Stimulated activated CD4-positive, alpha-beta T cell treated with anti-CD3 and anti-CD28 coated beads, Interleukin-15, amount 100 ng/mL, for 48 hours (primary cell): Measurements from ENCODE around the gene MYCBP.
"Not testable (repeated sequence)": the region's sequence is repeated elsewhere in the genome, so short reads cannot be mapped to it uniquely, and the experiment has no call there.

Experiments used
- DNase-seq, 2 donors: peaks; one replicate each; pipeline ENCODE4 v3.0.0-alpha.2; 2020; ENCODE audit warnings: low read depth in 2 of 2

MYCBP gene

DNA sequence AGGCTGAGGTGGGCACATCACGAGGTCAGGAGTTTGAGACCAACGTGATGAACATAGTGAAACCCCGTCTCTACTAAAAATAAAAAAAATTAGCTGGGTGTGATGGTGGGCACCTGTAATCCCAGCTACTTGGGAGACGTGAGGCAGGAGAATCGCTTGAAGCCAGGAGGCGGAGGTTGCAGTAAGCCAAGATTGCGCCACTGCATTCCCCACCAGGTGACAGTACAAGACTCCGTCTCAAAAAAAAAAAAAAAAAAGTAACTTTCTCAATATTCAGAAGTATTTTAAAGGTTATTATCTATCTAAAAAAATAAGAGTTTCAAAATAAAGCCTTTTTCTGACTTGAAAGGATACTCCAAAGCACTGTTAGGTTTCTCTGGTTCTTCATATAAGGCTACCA lies 5.9 kb downstream of the MYCBP start:
- no peak for DNase-seq

DNA sequence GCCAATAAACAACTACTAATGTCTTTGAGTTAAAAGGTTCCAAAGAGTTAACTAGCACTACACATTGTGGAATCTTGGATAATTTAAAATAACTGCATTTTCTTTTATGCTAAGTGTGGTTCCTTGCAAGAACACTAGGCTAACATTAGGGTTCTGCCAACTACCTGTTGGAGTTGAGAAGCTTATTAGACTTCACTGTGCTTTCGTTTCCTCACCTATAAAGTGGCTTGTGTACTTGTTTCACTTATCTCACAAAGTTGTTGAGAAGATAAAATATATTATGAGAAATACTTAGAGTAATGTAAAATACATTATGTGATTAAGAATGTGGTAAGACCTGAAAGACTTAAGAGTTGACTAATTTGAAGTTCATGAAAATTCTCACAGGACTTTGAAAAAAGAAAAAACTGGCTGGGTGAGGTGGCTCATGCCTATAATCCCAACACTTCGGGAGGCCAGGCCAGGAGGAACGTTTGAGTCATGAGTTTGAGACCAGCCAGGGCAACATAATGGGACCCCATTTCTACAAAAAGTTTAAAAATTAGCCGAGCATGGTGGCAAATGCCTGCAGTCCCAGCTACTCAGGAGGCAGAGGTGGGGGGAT lies 7.9 kb downstream of the MYCBP start:
- no peak for DNase-seq

DNA sequence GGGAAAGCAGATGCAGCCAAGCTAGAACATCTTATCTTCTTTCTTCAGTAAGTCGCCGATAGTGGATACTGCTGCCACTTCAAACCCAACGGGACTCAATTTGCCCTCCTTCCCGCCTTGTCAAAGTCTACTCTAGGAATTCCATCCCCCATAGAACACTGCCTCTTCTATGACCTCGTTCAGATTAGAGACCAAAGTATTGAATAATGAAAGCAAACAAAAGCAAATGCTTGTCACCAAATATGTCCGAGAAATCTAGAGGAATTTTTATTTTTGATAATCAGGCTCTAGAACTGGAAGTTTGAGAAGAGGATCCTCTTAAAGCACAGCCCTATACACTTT lies 12.7 kb downstream of the MYCBP start:
- DNase-seq = no peak

DNA sequence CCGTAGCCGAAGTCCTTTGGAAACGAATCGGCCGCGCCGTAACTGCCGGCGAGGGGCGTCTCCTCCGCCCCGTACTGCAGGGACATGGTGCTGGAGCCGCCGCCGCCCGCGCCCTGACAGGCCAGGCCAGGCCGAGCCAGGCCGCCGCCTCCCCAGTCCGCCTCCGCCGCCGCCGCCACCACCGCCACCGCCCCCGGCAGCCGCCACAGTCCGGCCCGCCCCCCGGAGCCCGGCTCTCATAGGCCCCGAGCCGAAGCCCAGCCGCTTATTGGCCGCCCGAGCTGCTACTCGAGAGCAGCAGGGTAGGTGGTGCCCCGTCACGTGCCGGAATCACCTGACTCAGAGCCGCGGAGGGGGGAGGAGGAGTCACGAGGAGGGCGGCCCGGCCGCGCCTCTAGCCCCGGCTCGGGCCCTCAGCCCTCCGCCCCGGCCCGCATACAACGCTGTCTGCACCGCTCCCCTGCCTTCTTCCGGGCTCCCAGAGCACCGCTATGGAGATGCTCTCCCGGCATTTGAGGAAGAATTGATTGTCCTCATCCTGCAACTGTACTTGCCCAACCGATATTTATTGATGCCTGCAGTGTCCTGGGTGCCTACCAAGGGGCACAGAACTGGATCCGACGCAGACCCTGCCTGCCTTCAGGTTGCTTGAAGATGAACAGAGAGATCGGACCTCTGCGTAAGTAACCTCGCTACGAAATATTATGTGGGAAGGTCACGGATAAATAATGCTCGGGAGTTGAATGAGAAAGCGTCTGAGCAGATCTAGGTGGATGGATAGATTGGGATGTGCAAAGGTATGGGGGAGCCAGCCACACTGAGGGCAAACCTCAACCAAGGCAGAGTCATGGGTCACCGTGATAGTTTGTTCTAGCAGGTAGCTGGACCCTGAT lies 13.3 kb downstream of the MYCBP start, which contains the start of gene RRAGC:
TSS of gene RRAGC (minus strand) at position 212 of the 893 bp plus-strand sequence. CDS start at position 86, 126 bp downstream.
- DNase-seq = peak; percentile 97 to 98

DNA sequence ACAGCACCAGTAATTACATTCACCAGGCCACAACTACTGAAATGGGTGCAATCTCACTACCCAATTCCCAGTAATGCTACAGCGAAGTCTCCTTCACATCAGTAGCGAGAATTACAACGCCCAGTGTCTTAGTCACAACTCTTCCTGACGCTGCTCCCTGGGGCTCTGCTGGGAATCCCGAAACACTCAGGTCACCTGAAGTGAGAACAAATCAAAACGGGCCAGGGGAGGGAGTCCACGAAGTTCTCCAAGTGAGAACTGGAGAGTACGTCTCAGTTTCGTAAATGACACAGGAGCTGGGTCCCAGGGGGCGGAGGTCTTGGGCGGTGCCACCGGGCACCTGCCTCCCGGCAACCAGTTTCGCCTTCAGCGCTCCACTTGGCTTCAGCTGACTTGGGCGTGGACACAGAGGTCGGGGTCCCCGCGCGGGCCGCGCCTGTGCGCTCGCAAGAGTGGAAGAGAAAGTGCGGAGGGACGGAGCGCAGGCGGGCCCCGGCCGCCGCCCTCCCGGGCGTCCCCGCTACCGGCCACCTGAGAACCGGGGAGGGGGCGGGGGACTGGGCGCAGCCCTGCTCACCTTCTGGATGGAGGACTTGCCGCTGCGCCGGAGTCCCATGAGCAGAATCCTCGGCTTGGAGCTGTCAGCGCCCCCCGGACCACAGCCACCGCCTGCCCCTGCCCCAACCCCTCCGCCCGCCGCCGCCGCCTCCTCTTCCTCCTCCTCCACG lies 14.2 kb downstream of the MYCBP start:
- peak; percentile 30 to 34 for DNase-seq

DNA sequence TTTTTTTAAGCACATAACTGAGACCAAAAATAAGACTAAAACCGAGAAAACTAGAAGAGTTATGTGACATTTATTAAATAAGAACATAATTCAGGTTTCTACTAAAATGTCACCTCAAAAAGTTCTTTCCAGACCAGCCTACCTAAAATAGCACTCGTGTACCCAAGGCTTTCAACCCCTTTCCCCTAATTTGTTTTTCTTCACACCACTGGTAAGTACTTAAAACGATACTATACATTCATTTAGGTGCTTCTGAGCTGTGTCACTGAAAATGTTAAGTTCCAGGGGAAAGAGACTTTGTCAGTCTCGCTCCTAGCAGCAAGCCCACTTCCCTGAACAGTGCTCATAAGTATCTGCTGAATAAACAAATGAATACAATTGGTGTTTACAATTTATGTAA lies 20.4 kb downstream of the MYCBP start:
- DNase-seq = no peak

DNA sequence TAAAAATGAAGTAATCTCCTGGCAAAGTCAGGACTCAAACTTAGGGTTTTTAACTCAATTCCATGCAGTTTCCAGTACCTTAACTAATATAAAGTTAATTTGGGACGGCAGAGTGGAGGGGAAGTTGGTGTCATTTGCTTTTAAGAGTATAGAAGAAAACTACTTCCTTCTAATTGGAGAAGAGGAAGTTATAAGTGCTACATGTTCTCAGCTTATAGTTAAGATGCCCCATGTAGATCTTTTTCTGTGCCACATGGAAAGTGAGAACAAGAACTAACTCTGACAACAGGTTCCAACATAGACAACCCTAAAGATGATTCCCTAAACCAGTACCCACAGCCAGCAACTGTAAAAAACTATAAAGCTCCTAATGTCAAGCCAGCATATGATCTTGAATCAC lies 25.1 kb downstream of the MYCBP start:
- DNase-seq = no peak

DNA sequence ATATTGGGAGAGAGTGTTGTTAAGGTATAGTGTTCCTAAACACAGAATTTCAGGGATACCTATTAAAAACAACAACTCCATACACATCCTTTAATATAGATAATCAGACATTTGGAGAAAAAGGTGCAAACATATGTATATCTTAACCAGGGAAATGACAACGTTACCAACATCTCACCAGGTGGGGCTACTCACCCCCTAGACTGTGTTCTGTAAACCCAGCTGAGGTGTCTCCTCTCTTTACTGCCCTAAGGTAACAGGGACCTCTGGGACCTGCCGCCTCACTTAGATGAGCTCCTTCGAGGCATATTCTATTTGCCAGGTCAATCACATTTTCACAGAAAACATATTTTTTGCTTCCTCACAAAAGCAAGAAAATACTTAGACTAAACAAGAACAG lies 26.9 kb downstream of the MYCBP start:
- no peak for DNase-seq

DNA sequence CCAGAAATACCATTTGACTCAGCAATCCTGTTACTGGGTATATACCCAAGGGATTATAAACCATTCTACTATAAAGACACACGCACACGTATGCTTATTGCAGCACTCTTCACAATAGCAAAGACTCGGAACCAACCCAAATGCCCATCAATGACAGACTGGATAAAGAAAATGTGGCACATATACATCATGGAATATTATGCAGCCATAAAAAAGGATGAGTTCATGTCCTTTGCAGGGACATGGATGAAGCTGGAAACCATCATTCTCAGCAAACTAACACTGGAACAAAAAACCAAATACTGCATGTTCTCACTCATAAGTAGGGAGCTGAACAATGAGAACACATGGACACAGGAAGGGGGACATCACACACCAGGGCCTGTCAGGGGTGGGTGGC lies 28.1 kb downstream of the MYCBP start:
- DNase-seq = not testable (repeated sequence)

DNA sequence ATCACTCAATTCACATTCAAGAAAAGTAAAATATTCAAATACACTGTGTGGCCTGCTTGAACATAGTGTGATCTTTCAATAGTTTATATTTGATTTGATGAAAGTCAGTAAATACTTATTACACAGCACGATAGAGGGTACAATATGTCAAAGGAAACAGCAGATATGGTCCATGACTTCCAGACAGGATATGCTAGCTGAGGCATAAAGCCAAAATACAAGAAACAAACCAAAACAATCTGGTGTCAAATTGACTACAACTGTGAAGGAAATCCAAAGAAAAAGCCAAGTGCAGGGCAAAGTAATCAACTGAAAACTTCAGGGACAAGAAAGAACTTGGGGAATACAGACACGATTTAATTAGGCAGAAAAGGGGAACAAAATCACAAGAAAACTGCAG lies 32.9 kb downstream of the MYCBP start:
- DNase-seq = no peak

DNA sequence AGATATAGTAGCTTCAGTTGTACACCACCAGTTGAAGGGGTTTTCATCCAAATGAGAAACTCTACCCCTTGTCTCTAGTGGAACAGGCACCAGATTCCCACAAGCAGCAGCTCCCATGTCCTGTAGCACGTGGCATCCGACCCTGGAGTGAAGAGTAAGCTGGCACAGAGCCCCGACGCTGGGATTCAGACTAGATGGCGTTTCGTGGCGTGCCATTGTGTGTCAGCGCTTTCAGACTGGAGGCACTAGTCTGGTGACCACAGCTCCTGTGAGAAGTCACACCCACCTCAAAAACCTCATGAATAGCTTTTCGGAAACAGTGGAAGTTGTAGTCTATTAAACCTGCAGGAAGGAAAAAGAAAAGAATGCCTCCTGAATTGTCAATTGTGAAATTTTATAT lies 33.8 kb downstream of the MYCBP start:
- DNase-seq = no peak

DNA sequence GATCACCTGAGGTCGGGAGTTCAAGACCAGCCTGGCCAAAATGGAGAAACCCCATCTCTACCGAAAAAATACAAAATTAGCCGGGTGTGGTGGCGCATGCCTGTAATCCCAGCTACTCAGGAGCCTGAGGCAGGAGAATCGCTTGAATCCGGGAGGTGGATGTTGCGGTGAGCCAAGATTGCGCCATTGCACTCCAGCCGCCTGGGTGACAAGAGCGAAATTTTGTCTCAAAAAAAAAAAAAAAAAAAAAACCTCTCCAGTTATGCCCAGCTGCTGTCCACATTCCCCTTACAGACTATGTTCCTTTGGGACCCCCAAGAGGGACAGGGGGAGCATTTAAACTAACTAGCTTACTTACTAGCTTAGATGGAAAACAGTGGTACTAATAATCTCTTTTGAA lies 36.8 kb downstream of the MYCBP start:
- DNase-seq = not testable (repeated sequence)

DNA sequence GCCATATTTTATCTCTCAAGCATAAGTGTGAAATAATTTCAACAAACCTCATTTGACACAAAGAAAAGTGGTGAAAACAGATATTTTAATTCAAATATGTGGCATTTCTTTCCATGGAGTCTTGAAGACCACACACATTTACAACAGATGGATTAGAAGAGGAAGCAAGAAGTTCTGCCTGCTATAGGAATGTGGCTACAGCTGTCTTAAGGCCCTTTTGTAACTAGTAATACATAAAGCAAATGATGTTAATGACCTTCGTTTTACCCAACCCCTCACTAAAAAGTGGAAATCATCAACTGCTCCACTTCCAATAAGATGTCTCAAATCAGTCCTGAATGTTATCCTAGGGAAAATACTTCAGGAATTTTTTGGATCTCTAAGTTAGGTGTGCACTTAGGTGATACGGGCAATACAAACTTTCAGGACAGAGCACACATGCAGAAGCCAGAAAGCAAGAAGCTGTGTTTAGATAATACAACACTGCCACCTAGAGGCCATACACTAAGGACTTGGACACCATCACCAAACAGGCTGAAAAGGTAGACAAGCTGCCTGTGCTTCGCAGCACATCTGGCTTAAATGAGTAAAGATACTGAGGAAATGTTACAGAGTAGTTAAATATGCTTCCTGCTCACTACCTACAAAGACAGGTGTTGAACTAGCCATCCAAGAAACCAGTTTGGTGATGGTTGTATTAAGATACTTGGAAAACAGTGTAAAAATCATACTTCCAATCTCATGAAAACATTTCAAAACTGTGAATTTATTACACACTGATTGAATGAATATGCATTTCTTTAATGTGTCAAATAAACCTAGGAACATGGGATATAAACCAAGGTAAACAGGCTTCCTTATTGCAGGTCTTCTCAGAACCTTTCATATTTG lies 38.0 kb downstream of the MYCBP start:
- DNase-seq = peak in 1 of 2 donors; percentile 36

DNA sequence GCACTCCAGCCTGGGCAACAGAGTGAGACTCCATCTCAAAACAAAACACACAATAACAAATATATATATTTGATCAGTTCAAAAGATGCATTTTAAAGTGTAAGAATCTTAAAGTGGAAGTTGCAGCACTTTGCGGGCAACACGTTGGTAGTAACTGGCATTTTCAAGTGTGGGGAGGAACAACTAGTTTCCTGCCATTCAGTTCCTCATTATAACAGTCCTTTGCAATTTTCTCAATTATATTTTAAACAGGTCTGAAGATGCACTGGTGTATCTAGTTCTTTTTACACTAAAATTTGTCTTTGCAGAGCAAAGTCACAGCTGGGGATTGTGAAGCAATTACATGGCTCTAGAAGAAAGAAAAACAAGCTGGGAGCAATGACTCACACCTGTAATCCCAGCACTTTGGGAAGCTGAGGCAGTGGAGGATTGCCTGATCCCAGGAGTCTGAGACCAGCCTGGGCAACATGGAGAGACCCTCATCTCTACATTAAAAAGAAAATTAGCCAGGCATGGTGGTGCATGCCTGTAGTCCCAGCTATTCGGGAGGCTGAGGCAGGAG lies 38.8 kb downstream of the MYCBP start:
- DNase-seq = no peak

DNA sequence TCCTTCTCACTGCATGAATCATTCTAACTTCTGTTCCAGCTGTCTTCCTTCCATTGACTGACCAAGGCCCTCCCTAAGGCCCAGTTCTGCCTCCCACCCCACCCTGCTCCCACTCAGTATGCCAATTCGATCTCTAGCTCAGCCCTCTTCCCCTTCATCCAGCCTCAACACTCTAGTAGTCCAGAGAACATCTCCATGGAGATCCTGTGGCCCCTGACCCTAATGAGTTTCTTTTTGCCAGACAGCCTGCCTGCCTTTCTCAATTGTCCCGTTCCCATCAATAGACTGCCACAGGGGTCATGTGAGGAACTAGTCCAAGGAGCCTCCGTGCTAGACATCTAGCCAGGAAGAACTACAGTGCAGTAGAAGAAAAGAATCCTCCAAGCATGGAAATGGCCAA lies 40.0 kb downstream of the MYCBP start:
- DNase-seq = no peak

DNA sequence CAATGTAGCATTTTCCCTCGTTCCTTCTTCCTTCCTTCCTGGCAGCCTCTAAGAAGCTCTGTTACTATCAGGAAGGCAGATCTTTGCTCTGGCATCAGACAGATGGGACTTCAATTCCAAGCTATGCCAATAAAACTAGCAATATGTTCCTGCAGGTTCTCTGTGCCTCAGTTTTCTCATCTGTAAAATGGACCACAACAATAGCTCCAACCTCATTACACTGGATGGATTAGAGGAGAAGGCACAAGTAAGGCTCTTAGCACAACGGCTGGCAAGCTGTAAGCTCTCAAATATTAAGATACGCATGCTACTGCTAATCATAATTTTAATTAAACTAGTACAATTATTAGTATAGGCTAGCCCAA lies 40.8 kb downstream of the MYCBP start:
- DNase-seq = no peak

DNA sequence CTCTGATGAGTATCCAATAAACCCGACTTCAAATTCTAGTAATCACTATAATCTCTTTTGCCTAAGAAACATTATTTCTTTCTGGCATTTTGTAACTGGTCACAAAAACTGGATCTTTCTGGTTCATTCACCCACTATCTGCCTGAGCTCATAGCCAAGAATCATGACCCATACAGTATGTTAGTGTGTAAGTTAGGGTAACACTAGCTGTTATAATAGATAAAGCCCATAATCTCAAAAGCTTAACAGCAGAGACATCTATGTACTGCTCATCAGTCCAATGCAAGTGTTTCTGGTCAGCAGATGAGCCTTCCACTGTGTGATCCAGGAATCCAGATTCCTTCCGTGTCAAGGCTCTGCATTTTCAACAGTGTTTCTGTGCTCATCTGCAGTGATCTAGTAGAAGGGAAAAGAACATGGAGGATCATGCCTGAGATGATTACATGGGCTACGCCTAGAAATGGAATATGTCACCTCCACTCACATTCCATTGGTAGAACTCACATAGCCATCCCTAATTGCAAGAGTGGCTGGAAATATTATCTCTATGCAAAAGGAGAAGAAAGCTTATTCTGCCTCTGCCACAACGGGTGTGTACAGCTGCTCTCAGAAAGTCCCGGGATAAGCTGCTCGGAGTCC lies 41.3 kb downstream of the MYCBP start:
- DNase-seq = no peak

DNA sequence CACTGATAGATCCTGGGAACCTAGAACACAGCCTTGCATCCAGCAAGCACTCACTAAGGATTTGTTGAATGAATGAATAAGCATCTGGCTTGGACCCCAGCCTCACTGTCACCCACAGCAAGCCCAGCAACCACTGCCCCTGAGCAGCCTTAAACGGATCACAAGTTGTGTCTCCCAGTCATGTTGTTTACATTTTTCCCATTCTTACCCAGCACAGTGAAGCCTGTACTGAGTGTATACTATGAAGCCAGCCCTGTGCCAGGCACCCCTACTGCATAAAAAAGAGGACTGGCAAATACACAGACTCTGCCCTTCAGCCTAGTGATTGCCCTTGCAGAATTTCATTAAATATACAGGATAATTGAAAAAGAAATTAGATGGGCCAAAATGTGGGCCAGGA lies 43.8 kb downstream of the MYCBP start:
- no peak for DNase-seq

DNA sequence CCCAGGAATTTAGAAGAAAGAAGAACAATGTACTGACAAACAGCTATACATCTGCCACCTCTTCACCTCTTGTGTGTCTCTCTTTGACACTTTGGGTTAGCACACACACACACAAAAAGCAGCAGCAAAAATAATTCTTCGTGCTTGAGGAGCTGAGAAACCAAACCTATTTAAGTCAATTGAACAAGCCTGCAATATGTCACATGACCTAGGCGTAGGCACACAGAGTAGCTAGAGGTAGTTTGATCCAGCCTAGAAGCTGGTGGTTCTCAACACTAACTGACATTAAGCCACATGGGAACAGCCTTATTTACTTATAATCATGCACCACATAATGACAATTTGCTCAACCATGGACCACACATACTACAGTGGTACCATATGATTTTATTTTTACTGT lies 45.8 kb downstream of the MYCBP start:
- no peak for DNase-seq

DNA sequence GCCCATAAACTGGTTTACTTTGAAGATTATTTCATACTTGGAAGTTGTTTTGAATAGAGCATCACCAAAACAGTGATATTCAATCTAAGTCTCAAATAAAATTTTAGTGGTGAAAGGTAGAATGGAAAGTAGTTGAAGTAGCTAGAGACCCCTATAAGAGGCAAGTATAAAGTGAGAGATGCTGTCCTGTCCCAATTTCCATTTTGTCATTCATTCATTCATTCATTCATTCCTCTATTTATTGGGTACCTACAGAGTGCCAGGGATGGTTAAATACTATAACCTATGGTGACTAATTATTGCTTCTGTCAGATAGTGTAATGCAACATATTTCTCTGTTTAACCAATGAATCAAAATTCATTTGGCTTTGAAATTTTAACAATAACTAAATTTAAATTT lies 46.3 kb downstream of the MYCBP start:
- DNase-seq = no peak

DNA sequence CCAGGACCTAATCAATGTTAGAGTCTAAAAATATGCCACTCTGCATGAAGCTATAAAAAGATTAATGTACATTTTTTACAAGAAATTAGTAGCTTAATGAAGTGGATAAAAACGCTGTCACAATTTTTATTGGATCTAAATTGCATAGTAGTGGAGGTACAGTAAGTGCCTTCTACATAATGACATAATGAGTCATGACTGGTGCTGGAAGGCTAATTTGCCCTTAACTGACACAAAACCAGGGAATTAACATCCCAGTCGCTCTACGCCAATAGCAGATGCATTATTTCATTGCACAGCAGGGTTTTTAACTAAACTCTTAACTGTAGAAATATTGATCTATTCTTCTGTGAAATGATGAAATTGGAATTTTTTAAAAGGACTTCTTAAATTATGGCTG lies 46.9 kb downstream of the MYCBP start:
- no peak for DNase-seq
